Neural progenitor cell (in vitro differentiated cells): Measurements from ENCODE around the gene MAF. TPM values are rescaled to one million over a fixed set of nuclear protein-coding genes. Genes with fewer than 3 reads are reported as not detected.
A peak's percentile ranks its signal among the peaks of the same experiment; 100 is the strongest.

Experiments used
- DNase-seq: peaks from one replicate; pipeline ENCODE4 v3.0.0-alpha.2; 2016; ENCODE audit warnings: low spot score
- H2AFZ ChIP-seq: fragments of 200-600 bp; sonication (generic); replicated peaks from 2 replicates; pipeline ENCODE4 v1.6.1; 2016; ENCODE audit warnings: antibody characterized with exemption
- H3F3A ChIP-seq: fragments of 200-600 bp; sonication (generic); 2 replicates; pipeline ENCODE4 v1.6.1; 2016; ENCODE audit warnings: antibody characterized with exemption, low read depth
- H3K27ac ChIP-seq: fragments of 200-600 bp; sonication (generic); 2 replicates; pipeline ENCODE4 v1.5.1; 2016; ENCODE audit warnings: mild to moderate bottlenecking
- H3K27me3 ChIP-seq: fragments of 200-600 bp; sonication (generic); 2 replicates; pipeline ENCODE4 v1.6.1; 2016; ENCODE audit warnings: mild to moderate bottlenecking, moderate library complexity
- H3K36me3 ChIP-seq: fragments of 200-600 bp; sonication (generic); 2 replicates; pipeline ENCODE4 v1.5.1; 2016
- H3K4me1 ChIP-seq: fragments of 200-600 bp; sonication (generic); 2 replicates; pipeline ENCODE4 v1.6.1; 2016; ENCODE audit warnings: mixed run types
- H3K4me2 ChIP-seq: fragments of 200-600 bp; sonication (generic); 2 replicates; pipeline ENCODE4 v1.6.1; 2016
- H3K4me3 ChIP-seq: fragments of 200-600 bp; sonication (generic); 2 replicates; pipeline ENCODE4 v1.5.1; 2016
- H3K79me2 ChIP-seq: fragments of 200-600 bp; sonication (generic); 2 replicates; pipeline ENCODE4 v1.6.1; 2016; ENCODE audit warnings: low read depth
- H3K9ac ChIP-seq: fragments of 200-600 bp; sonication (generic); 2 replicates; pipeline ENCODE4 v1.6.1; 2016
- H3K9me3 ChIP-seq: fragments of 200-600 bp; sonication (generic); 2 replicates; pipeline ENCODE4 v1.5.1; 2016; ENCODE audit warnings: low read depth
- H4K20me1 ChIP-seq: fragments of 200-600 bp; sonication (generic); 2 replicates; pipeline ENCODE4 v1.6.1; 2016; ENCODE audit warnings: low read depth
- H3K27ac Mint-ChIP-seq: 3 replicates; pipeline ENCODE4 v1.8.0; 2021; ENCODE audit warnings: mixed read lengths
- H3K27me3 Mint-ChIP-seq: 2 replicates; pipeline ENCODE4 v1.8.0; 2022; ENCODE audit warnings: low read depth, mild to moderate bottlenecking, inconsistent platforms, moderate library complexity, mixed read lengths; ENCODE audit not compliant: insufficient read depth
- H3K36me3 Mint-ChIP-seq: 3 replicates; pipeline ENCODE4 v1.8.0; 2021; ENCODE audit warnings: mixed read lengths
- H3K4me1 Mint-ChIP-seq: 3 replicates; pipeline ENCODE4 v1.8.0; 2021; ENCODE audit warnings: mixed read lengths
- H3K4me3 Mint-ChIP-seq: 3 replicates; pipeline ENCODE4 v1.8.0; 2021; ENCODE audit warnings: mild to moderate bottlenecking, moderate library complexity, mixed read lengths
- H3K9me3 Mint-ChIP-seq: 3 replicates; pipeline ENCODE4 v1.8.0; 2020; ENCODE audit warnings: mixed read lengths
- EZH2 ChIP-seq: fragments of 200-600 bp; sonication (generic); IDR thresholded peaks from 2 replicates; pipeline ENCODE4 v1.6.1; 2017; ENCODE audit warnings: antibody characterized with exemption, mild to moderate bottlenecking, moderate library complexity
- EZH2phosphoT487 ChIP-seq: fragments of 200-600 bp; sonication (generic); IDR thresholded peaks from 2 replicates; pipeline ENCODE4 v1.6.1; 2017; ENCODE audit warnings: antibody characterized with exemption
- total RNA-seq: library from RNA; depleted of rRNA; stranded (reverse); fragments of >200 nt; gene quantifications from 2 replicates; pipeline ENCODE4 v1.2.3, GENCODE V29; 2015; ENCODE audit warnings: low replicate concordance
- TF ChIP-seq, protein P1 (sequence below): fragments of 200-600 bp; sonication (generic); IDR thresholded peaks from 2 replicates; pipeline ENCODE4 v1.5.1; 2017; ENCODE audit warnings: antibody characterized with exemption, mild to moderate bottlenecking

The MAF gene
- total RNA-seq, 1 donor from 2014 or later, result 10.8 TPM

- peaks cover 2% of the 10 kb centered on the region for H3K9me3 Mint-ChIP-seq
- H3K4me3 ChIP-seq, result no peak overlapping the region
- H3K4me1 ChIP-seq, result peaks cover 10% of the 10 kb centered on the region
- H3K27ac ChIP-seq, result no peak overlapping the region
- H3F3A ChIP-seq, result no peaks in the 10 kb centered on the region
- H3K27me3 ChIP-seq, result no peaks in the 10 kb centered on the region
- DNase-seq, result no peak
- H3K27me3 Mint-ChIP-seq, result no peaks in the 10 kb centered on the region
- H3K36me3 Mint-ChIP-seq, result peaks cover 4% of the 10 kb centered on the region
- H3K4me3 Mint-ChIP-seq, result no peak overlapping the region
- no peaks in the 10 kb centered on the region for H3K79me2 ChIP-seq
- no peaks in the 10 kb centered on the region for H3K9me3 ChIP-seq
- peaks cover 25% of the 10 kb centered on the region for H3K4me1 Mint-ChIP-seq
- no peak overlapping the region for H3K4me2 ChIP-seq
- TF ChIP-seq, protein P1, sequence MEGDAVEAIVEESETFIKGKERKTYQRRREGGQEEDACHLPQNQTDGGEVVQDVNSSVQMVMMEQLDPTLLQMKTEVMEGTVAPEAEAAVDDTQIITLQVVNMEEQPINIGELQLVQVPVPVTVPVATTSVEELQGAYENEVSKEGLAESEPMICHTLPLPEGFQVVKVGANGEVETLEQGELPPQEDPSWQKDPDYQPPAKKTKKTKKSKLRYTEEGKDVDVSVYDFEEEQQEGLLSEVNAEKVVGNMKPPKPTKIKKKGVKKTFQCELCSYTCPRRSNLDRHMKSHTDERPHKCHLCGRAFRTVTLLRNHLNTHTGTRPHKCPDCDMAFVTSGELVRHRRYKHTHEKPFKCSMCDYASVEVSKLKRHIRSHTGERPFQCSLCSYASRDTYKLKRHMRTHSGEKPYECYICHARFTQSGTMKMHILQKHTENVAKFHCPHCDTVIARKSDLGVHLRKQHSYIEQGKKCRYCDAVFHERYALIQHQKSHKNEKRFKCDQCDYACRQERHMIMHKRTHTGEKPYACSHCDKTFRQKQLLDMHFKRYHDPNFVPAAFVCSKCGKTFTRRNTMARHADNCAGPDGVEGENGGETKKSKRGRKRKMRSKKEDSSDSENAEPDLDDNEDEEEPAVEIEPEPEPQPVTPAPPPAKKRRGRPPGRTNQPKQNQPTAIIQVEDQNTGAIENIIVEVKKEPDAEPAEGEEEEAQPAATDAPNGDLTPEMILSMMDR, result no peak
- no peak for TF ChIP-seq EZH2phosphoT487
- no peak for TF ChIP-seq EZH2
- no peaks in the 10 kb centered on the region for H3K36me3 ChIP-seq
- no peak overlapping the region for H2AFZ ChIP-seq
- H4K20me1 ChIP-seq, result no peaks in the 10 kb centered on the region
- no peak overlapping the region for H3K9ac ChIP-seq
- peak overlapping the region; percentile 18 for H3K27ac Mint-ChIP-seq
Measured at GRCh38 chr16:79562166-79562823, 38.2 kb downstream of the MAF start.

- no peaks in the 10 kb centered on the region for H4K20me1 ChIP-seq
- no peak overlapping the region for H3K27ac ChIP-seq
- H3K36me3 Mint-ChIP-seq, result peaks cover 4% of the 10 kb centered on the region
- no peaks in the 10 kb centered on the region for H3K27me3 Mint-ChIP-seq
- no peaks in the 10 kb centered on the region for H3K79me2 ChIP-seq
- no peaks in the 10 kb centered on the region for H3F3A ChIP-seq
- H3K27ac Mint-ChIP-seq, result no peak overlapping the region
- peaks cover 25% of the 10 kb centered on the region for H3K4me1 Mint-ChIP-seq
- no peaks in the 10 kb centered on the region for H3K9me3 ChIP-seq
- H3K4me3 Mint-ChIP-seq, result no peak overlapping the region
- H2AFZ ChIP-seq, result no peak overlapping the region
- H3K9ac ChIP-seq, result no peak overlapping the region
- no peak for DNase-seq
- peaks cover 2% of the 10 kb centered on the region for H3K9me3 Mint-ChIP-seq
- H3K36me3 ChIP-seq, result no peaks in the 10 kb centered on the region
- no peak for TF ChIP-seq EZH2phosphoT487
- H3K4me3 ChIP-seq, result no peak overlapping the region
- no peak overlapping the region for H3K4me2 ChIP-seq
- no peaks in the 10 kb centered on the region for H3K27me3 ChIP-seq
- H3K4me1 ChIP-seq, result peaks cover 10% of the 10 kb centered on the region
Measured at GRCh38 chr16:79561729-79562128, 38.8 kb downstream of the MAF start.

DNA sequence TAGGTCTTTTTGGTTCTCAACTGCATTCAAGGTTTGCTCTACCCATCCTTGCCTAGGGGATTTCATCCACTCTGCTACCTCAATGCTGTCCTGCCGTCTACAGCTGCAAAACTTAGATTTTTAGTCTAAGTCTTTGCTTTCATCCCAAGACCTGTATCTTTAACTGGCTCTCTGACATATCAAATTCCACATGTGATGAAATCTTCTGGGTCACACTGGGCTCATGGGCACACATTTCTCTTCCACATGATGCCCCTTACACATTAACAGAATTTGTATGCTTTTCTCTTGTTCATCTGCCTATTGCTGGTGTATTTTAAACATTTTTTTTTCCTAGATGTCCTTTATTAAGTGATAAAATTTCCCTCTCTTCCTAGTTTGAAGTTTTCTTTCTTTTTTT is 39.6 kb downstream of the MAF start:
- Mint-ChIP-seq H3K27ac (peak overlapping the region; percentile 14), H3K36me3 (peaks cover 4% of the 10 kb centered on the region), H3K4me1 (peaks cover 25% of the 10 kb centered on the region), H3K27me3 (no peaks in the 10 kb centered on the region), H3K4me3 (no peak overlapping the region), H3K9me3 (peaks cover 7% of the 10 kb centered on the region)
- H3K9ac ChIP-seq, result no peak overlapping the region
- H4K20me1 ChIP-seq, result no peaks in the 10 kb centered on the region
- H3K27ac ChIP-seq, result no peak overlapping the region
- TF ChIP-seq EZH2phosphoT487 (no peak), EZH2 (no peak)
- TF ChIP-seq, protein P1, result no peak
- no peak overlapping the region for H3K4me2 ChIP-seq
- DNase-seq, result no peak
- peaks cover 10% of the 10 kb centered on the region for H3K4me1 ChIP-seq
- no peaks in the 10 kb centered on the region for H3K9me3 ChIP-seq
- no peak overlapping the region for H2AFZ ChIP-seq
- no peaks in the 10 kb centered on the region for H3K79me2 ChIP-seq
- no peak overlapping the region for H3K4me3 ChIP-seq
- H3F3A ChIP-seq, result no peaks in the 10 kb centered on the region
- H3K36me3 ChIP-seq, result no peaks in the 10 kb centered on the region
- no peaks in the 10 kb centered on the region for H3K27me3 ChIP-seq

GRCh38 chr16:79560318-79560717 is 40.2 kb downstream of the MAF start:
- Histone ChIP-seq H3F3A (no peaks in the 10 kb centered on the region), H3K27ac (no peak overlapping the region), H3K9me3 (no peaks in the 10 kb centered on the region), H3K27me3 (no peaks in the 10 kb centered on the region), H2AFZ (no peak overlapping the region), H4K20me1 (no peaks in the 10 kb centered on the region), H3K36me3 (no peaks in the 10 kb centered on the region), H3K4me3 (no peak overlapping the region), H3K4me2 (no peak overlapping the region), H3K9ac (no peak overlapping the region), H3K4me1 (peaks cover 10% of the 10 kb centered on the region), H3K79me2 (no peaks in the 10 kb centered on the region)
- H3K36me3 Mint-ChIP-seq, result no peaks in the 10 kb centered on the region
- no peak overlapping the region for H3K27ac Mint-ChIP-seq
- H3K4me1 Mint-ChIP-seq, result peaks cover 25% of the 10 kb centered on the region
- peaks cover 5% of the 10 kb centered on the region for H3K9me3 Mint-ChIP-seq
- TF ChIP-seq, protein P1, result no peak
- TF ChIP-seq EZH2 (no peak), EZH2phosphoT487 (no peak)
- H3K27me3 Mint-ChIP-seq, result no peaks in the 10 kb centered on the region
- H3K4me3 Mint-ChIP-seq, result no peak overlapping the region
- no peak for DNase-seq
